HG02763 (cell line): Measurements from ENCODE around the gene PANK1.

Experiments used
- ATAC-seq: cut with Tn5 transposase; IDR thresholded peaks from one replicate; pipeline ENCODE4 v1.9.1; 2021; ENCODE audit warnings: mild to moderate bottlenecking, moderate library complexity; ENCODE audit not compliant: unreplicated experiment

Gene PANK1

GRCh38 chr10:89644967-89645741 lies at the start of gene PANK1:
Gene PANK1, minus strand, starts transcription at chr10:89645242. Its CDS starts 351 bp downstream, at chr10:89644891.
- ATAC-seq = peak; percentile 34

GRCh38 chr10:89693176-89693575 lies 48.1 kb upstream of the PANK1 start:
- no peak for ATAC-seq

DNA sequence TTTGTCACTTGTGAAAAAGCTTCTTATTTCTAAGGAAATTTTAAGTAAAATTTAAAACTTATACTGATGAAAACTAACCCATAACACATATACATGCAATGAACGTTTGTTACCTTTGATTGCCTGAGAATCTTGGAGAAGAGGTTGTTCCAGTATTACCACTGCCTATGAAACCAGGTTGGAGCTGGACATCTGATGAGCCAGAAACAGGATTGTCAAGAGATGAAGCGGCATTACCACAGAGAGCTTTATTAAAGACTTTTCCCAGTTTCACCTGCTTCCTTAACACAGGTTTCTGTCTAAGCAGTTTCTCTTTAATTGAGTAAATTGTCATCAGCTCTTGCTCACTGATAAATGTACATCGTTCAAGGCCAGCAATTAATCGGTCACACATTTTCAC lies 47.4 kb upstream of the PANK1 start:
- no peak for ATAC-seq

GRCh38 chr10:89690027-89690426 lies 45.0 kb upstream of the PANK1 start:
- ATAC-seq = no peak

DNA sequence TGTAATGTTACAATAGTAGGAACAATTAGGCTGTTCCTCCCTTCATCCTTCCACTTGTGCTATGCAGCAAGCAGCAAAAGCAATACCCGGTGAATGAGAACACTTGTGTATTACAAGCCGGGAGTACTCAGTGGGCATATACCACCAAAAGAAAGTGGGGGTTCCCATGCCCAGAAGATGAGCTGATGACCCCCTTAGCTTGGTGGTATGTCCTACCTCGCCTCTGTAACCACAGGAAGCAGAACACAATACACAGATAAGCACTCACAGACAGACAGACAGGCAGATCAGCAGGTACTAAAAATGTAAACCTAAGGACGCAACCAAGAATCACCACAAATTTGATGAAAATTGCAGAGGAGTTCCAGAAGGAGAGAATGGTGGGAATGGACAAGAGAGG lies 40.9 kb upstream of the PANK1 start:
- ATAC-seq = no peak

DNA sequence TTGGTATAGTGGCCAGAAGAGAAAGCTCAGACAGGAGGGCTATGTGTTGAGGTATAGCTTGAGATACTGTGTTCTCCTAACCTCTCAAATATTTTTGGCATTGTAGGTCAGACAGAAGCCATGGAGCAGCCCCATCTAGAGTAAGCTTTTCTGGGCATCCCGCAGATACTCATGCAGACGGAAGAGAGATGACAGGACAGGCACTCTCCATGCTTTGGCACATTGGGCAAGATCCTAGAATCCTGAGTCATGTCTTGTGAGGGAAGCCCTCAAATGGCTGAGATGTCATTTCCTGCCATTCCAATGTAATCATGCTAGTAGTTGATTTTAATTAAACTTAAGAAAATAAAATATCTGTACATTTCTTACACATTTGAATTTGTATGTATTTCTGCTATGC lies 39.6 kb upstream of the PANK1 start:
- no peak for ATAC-seq

DNA sequence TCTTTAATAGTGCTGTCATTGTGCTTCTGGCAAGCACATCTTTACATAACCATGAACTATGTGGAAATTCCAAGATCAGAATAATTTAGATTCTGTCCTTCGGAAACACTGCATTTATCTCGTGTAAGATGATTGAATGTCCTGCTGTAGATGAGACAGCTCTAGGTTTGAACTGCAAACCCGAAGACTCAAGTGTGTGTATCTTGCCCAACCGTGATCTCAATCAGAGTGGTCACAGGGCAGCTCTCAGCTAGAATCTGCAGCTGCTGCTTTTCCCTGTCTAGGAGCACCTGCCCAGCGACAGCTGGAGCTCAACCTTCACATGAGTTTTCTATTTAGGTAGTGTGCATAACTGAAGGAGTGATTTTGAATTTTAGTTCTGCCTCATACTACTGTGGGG lies 38.8 kb upstream of the PANK1 start:
- ATAC-seq = no peak

GRCh38 chr10:89679986-89680385 lies 34.9 kb upstream of the PANK1 start:
- ATAC-seq = no peak

- ATAC-seq = no peak
Observed at GRCh38 chr10:89677341-89677740, 32.3 kb upstream of the PANK1 start.

DNA sequence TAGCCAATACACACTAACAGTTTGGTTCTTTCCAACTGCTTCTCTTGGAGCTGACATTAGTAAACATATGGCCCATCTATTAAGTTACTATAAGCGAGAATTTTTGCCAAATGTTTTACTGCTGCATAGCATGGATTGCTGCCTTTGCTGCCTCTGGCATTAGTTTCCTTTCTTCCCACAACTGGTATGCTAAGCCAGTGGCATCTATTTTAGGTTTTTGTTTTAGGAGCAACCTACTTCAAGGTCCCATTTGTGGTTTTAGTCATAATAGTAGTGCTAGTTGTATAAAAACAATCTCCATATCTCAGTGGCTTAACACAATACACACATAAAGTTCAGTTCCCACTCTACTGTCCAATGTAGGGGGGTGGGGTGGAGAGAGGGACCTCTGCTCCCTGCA lies 25.9 kb upstream of the PANK1 start:
- no peak for ATAC-seq

DNA sequence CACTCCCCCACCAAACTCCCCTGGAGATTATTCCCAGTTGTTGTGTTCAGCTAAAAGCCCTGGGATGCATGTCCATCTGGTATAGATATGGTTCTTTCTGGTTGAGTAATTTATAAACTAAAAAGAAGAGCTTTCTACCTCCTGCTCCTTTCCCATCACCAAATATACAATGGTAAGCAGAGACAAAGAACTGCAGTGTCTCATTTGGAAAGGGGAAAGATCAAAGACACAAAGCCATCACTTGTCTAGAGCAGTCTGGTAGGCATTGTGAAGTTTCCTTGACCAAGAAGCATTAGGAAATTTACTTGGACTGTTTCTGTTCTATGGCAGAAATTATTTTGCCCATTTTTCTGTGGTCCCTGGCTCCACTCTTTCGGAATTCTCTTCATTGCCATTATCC lies 24.9 kb upstream of the PANK1 start:
- ATAC-seq = no peak

GRCh38 chr10:89668386-89669071 lies 23.5 kb upstream of the PANK1 start:
- no peak for ATAC-seq

- no peak for ATAC-seq
Observed at GRCh38 chr10:89666138-89666537, 21.1 kb upstream of the PANK1 start.

DNA sequence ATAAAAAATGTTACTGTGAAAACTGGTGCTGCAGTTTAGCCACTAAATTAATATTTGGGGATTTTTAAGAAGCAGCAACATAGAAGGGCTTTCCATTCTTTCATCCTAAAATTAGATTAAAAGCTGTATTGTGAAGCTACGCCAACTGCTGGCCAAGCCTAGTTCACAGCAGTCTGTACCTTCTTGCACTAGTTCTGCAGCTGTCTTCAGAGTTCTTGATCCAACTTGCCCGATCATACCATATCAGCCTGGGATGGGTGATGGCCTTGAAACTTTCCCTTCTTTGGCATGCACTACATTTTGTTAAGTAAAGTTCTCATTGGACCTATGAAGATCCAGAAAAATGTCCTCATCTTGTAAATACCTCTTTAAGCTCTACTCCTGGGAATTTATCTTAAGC lies 20.3 kb upstream of the PANK1 start:
- ATAC-seq = no peak

DNA sequence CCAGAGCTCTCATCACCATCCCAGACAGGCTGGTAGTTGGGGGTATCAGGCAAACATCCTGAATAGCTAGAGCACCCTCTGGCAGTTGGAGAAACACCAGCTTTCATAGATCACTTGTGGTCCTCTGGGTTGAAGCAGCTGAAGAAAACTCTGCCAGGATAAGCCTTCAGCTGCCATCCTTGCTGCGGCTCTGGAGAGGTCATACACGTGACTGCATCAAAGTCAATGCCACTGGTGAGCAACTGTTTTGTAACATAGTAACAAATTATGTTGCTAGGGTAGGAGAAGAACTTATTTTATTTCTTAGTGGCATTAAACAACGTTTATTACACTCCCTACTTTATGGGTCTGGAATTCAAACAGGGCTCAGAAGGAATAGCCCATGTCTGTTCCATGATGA lies 19.2 kb upstream of the PANK1 start:
- ATAC-seq = no peak

- no peak for ATAC-seq
Observed at GRCh38 chr10:89663144-89663543, 18.1 kb upstream of the PANK1 start.

- no peak for ATAC-seq
Observed at GRCh38 chr10:89662596-89662995, 17.6 kb upstream of the PANK1 start.

- no peak for ATAC-seq
Observed at GRCh38 chr10:89659143-89660131, 14.4 kb upstream of the PANK1 start.

DNA sequence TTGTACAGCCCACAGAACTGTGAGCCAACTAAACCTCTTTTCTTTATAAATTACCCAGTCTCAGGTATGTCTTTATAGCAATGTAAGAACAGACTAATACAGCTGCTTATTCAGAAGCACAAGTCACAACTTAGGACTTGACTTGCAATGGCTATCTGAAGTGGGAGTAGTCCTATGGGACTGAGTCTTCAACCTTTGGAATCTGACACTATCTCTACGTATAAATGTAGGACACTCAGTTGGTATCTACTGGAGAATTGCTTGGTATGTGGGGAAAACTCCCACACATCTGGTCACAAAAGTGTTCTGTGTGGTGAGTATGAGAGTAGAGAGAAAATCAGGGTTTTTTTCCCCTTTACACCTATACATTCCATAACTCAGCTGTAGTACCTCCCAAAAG lies 12.3 kb upstream of the PANK1 start:
- ATAC-seq = no peak

DNA sequence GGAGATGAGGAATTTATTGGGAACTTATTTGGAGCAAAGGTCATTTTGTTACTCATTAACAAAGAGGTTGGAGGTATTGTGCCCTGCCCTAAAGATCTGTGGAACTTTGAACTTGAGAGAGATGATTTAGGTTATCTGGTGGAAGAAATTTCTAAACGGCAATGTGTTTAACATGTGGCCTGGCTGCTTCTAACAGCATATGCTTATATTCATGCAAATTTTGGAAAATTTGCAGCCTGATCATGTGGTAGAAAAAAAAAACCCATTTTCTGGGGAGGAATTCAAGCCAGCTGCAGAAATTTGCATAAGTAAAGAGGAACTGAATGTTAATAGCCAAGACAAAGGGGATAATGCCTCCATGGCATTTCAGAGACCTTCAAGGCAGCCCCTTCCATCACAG lies 10.7 kb upstream of the PANK1 start:
- no peak for ATAC-seq

DNA sequence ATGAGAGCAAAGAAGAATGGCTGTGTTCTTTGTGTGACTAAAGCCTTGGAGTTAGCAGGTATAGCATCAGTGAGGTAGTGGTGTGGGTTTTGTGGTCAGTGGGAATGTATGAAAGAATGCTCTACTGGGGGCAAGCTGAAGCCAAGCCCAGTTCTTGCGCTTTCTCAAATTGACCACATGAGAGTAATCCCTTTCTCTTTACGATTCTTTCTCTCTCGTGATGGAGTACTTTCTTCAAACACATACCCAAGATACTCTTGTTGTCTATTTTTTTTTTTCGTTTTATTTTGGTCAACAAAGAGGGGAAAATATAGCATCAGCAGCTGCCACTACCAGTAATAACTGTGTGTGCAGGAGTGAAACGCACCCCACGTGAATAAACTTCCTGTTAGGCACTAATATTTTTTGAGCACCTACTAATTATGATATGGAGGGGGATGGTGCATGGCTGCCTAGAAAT lies 8.4 kb upstream of the PANK1 start:
- peak; percentile 70 for ATAC-seq
